Measurements from ENCODE around the gene HOOK2. TPM values are rescaled to one million over a fixed set of nuclear protein-coding genes. Genes with fewer than 3 reads are reported as not detected.
A peak's percentile ranks its signal among the peaks of the same experiment; 100 is the strongest.

Gene HOOK2
- total and polyA plus RNA-seq, 2 of the 13 experiments (the other 11 are each of a cell fraction or from before 2014, with no cell fraction given) = 9.2 to 12.9 TPM

DNA sequence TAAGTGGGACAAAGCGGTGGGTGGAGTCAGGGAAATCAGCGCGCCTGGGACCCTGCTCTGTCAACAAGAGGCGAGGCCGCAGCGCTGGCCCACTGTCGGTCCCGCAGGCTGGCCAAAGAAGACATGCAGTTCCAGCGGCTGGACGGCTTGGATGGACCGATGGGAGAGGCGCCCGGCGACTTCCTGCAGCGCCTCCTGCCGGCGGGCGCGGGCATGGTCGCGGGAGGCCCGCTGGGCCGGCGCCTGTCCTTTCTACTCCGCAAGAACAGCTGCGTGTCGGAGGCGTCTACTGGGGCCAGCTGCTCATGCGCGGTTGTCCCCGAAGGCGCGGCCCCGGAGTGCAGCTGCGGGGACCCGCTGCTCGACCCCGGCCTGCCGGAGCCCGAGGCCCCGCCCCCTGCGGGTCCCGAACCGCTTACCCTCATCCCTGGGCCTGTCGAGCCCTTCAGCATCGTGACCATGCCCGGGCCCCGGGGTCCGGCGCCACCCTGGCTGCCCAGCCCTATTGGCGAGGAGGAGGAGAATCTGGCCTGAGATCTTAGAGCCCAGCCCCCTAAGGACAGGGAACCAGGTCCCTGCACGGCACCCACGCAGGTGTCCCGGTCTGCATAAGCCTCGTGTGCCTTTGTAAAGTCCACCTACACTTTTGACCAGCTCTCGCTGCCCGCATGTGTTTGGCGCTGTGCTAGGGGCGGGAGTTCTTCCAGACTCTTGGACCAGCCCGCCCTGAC lies 17.6 kb downstream of the HOOK2 start (continued):
- TF ChIP-seq, protein P1, sequence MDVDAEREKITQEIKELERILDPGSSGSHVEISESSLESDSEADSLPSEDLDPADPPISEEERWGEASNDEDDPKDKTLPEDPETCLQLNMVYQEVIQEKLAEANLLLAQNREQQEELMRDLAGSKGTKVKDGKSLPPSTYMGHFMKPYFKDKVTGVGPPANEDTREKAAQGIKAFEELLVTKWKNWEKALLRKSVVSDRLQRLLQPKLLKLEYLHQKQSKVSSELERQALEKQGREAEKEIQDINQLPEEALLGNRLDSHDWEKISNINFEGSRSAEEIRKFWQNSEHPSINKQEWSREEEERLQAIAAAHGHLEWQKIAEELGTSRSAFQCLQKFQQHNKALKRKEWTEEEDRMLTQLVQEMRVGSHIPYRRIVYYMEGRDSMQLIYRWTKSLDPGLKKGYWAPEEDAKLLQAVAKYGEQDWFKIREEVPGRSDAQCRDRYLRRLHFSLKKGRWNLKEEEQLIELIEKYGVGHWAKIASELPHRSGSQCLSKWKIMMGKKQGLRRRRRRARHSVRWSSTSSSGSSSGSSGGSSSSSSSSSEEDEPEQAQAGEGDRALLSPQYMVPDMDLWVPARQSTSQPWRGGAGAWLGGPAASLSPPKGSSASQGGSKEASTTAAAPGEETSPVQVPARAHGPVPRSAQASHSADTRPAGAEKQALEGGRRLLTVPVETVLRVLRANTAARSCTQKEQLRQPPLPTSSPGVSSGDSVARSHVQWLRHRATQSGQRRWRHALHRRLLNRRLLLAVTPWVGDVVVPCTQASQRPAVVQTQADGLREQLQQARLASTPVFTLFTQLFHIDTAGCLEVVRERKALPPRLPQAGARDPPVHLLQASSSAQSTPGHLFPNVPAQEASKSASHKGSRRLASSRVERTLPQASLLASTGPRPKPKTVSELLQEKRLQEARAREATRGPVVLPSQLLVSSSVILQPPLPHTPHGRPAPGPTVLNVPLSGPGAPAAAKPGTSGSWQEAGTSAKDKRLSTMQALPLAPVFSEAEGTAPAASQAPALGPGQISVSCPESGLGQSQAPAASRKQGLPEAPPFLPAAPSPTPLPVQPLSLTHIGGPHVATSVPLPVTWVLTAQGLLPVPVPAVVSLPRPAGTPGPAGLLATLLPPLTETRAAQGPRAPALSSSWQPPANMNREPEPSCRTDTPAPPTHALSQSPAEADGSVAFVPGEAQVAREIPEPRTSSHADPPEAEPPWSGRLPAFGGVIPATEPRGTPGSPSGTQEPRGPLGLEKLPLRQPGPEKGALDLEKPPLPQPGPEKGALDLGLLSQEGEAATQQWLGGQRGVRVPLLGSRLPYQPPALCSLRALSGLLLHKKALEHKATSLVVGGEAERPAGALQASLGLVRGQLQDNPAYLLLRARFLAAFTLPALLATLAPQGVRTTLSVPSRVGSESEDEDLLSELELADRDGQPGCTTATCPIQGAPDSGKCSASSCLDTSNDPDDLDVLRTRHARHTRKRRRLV (CRISPR knock-in tag; IDR thresholded peaks at IDR 0.05) = no peak
- TF ChIP-seq ZFX (CRISPR knock-in tag; IDR thresholded peaks at IDR 0.05; ENCODE audit: low read depth) (peak; percentile 64), ZNF230 (CRISPR knock-in tag; IDR thresholded peaks at IDR 0.05) (peak; percentile 58; the same call in 1 of the 2 replicates), ZNF451 (CRISPR knock-in tag; IDR thresholded peaks at IDR 0.05) (0 out of 2 replicates have a peak, but pooled peaks have one; percentile 23), MTERF4 (CRISPR knock-in tag; IDR thresholded peaks at IDR 0.05) (peak; percentile 61; the same call in 1 of the 2 replicates), ZNF709 (CRISPR knock-in tag; IDR thresholded peaks at IDR 0.05) (peak; percentile 70; the same call in 1 of the 2 replicates), ZNF546 (CRISPR knock-in tag; conservative IDR thresholded peaks at IDR 0.05) (peak; percentile 61; the same call in 1 of the 2 replicates), FOXA3 (CRISPR knock-in tag; IDR thresholded peaks at IDR 0.05) (peak; percentile 69; the same call in 1 of the 2 replicates), ARNT (IDR thresholded peaks at IDR 0.05) (no peak), ZSCAN29 (CRISPR knock-in tag; conservative IDR thresholded peaks at IDR 0.05) (0 out of 2 replicates have a peak, but pooled peaks have one; percentile 55), MAX (IDR thresholded peaks at IDR 0.05) (peak; percentile 47), RXRA (CRISPR knock-in tag; IDR thresholded peaks at IDR 0.05) (peak; percentile 35; the same call in 1 of the 2 replicates), KDM1A (CRISPR knock-in tag; IDR thresholded peaks at IDR 0.05) (no peak), ZNF607 (CRISPR knock-in tag; IDR thresholded peaks at IDR 0.05; ENCODE audit: borderline replicate concordance) (peak; percentile 43), TAF15 (IDR thresholded peaks at IDR 0.05; ENCODE audit: low read depth, low read length, poor library complexity, severe bottlenecking) (no peak), DNMT1 (CRISPR knock-in tag; IDR thresholded peaks at IDR 0.05) (0 out of 2 replicates have a peak, but pooled peaks have one; percentile 40)
- TF ChIP-seq, protein P2, sequence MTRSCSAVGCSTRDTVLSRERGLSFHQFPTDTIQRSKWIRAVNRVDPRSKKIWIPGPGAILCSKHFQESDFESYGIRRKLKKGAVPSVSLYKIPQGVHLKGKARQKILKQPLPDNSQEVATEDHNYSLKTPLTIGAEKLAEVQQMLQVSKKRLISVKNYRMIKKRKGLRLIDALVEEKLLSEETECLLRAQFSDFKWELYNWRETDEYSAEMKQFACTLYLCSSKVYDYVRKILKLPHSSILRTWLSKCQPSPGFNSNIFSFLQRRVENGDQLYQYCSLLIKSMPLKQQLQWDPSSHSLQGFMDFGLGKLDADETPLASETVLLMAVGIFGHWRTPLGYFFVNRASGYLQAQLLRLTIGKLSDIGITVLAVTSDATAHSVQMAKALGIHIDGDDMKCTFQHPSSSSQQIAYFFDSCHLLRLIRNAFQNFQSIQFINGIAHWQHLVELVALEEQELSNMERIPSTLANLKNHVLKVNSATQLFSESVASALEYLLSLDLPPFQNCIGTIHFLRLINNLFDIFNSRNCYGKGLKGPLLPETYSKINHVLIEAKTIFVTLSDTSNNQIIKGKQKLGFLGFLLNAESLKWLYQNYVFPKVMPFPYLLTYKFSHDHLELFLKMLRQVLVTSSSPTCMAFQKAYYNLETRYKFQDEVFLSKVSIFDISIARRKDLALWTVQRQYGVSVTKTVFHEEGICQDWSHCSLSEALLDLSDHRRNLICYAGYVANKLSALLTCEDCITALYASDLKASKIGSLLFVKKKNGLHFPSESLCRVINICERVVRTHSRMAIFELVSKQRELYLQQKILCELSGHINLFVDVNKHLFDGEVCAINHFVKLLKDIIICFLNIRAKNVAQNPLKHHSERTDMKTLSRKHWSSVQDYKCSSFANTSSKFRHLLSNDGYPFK (CRISPR knock-in tag; IDR thresholded peaks at IDR 0.05; ENCODE audit: borderline replicate concordance) = peak; percentile 47; the same call in 1 of the 2 replicates
- TF ChIP-seq, protein P3, sequence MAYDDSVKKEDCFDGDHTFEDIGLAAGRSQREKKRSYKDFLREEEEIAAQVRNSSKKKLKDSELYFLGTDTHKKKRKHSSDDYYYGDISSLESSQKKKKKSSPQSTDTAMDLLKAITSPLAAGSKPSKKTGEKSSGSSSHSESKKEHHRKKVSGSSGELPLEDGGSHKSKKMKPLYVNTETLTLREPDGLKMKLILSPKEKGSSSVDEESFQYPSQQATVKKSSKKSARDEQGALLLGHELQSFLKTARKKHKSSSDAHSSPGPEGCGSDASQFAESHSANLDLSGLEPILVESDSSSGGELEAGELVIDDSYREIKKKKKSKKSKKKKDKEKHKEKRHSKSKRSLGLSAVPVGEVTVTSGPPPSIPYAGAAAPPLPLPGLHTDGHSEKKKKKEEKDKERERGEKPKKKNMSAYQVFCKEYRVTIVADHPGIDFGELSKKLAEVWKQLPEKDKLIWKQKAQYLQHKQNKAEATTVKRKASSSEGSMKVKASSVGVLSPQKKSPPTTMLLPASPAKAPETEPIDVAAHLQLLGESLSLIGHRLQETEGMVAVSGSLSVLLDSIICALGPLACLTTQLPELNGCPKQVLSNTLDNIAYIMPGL (CRISPR knock-in tag; IDR thresholded peaks at IDR 0.05; ENCODE audit: borderline replicate concordance in 1 of 2, low read depth in 1 of 2) = peak; percentile 84 to 86

Data from HepG2 (cell line).